Measurements from ENCODE around the gene IL36B.

The IL36B gene

DNA sequence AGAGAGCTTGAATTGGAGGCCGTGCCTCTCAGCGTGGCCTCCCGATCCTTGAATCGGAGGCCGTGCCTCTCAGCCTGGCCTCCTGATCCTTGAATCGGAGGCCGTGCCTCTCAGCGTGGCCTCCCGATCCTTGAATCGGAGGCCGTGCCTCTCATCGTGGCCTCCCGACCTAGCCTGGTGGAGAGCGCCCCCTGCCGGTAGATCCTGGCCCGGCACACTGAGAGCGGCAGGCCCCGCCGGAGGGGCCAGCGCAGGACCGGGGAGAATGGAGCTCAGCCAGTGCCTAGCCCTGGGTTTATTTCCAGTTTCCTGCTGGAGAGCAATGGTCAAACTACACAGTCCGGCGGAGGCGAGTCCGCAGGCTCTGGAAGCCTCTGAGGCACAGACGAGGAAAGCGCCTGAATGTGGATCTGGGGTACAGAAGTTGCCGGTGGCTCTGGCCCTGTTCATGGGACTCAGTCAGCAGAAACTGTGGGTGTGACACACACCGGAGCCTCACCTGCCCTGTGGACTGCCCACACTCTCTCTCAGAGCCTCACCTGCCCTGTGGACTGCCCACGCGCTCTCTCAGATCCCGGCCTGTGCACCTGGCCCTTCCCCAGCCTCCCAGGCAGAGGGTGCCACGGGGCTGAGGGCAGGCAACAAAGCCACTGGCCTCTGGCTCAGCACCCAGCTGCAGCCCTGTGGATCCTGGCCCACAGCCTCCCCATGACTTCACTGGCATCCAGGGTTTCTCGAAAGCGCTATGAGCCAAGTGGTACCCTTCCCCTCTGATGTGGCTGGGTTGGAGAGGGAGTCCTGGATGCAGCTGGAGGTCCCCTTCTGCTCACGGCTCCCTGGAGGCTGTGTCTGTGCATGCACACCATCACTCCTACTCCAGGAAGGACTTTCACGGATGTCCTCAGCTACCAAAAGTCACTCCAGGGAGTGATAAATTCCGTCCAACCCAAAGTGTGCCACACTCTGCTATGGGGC, 1.5 kb downstream of the IL36B start:
- no peak for DNase-seq

DNA sequence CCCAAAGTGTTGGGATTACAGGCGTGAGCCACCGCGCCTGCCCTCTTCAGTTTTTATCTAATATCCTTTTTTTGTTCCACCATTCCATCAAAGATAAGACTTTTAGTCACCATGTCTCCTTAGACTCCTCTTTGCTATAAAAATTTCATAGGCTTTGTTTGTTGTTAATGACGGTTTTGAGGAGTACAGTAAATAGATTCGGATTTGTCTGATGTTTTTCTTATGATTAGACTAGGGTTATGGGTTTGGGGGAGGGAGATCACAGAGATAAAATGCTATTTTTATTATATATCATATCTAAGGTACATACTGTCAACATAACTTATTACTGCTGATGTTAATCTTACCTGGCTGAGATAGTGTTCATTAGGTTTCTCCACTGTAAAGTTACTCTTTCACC, 6.2 kb downstream of the IL36B start:
- DNase-seq: no peak

DNA sequence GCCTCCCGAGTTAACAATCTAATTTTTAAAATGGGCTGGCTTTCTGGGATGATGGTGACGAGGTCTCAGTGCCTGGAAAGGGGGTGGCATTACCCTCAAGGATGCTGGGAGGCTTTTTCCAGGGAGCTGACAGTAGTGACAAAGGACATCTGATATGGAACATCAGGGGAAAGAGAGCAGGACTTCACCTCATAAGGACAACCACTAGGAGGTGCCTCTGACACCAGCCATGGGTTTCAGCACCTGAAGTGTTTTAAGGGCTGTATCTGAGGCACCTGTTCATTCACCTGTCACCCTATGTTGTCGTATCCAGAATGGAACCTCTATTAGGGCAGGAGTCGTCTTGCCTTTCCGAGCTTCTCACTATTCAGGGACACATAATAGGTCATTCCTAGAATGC, 10.8 kb downstream of the IL36B start:
- no peak for DNase-seq

DNA sequence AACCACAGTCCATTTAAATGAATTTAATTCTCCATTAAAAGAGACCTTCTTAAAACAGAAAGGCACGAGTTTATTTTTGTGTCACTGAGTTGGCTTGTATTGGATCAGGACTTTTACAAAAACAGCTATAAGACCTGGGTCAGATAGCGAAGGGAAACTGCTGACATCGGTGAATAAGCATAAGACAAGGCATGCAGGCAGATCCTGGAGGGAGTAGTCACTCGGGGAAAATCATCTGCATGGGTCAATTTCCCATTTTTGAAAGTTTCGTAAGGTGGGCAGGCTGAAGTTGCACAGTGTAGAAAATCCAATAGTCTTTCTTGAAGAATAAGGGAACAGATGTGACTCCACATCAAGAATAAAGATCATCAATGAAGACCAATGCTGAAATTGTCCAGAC, 12.9 kb downstream of the IL36B start:
- no peak for DNase-seq

DNA sequence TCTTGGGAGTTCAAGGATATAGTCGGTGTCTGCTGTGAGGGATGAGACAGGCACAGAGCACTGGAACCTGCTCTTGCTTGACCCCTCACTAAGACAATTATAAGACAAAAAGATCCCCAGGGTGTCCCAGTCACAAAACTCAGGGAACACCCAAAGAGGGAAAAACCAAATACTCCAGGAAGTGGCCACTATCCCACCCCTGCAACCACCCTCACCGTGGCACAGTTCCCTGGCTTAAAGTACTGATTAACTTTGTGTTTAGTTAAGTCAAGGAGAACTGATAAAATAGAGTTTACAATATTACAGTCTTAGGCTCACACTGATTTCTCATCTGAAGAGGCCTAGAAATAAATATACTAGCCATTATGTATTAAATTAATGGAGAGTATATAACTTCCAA, 13.5 kb downstream of the IL36B start:
- no peak for DNase-seq

DNA sequence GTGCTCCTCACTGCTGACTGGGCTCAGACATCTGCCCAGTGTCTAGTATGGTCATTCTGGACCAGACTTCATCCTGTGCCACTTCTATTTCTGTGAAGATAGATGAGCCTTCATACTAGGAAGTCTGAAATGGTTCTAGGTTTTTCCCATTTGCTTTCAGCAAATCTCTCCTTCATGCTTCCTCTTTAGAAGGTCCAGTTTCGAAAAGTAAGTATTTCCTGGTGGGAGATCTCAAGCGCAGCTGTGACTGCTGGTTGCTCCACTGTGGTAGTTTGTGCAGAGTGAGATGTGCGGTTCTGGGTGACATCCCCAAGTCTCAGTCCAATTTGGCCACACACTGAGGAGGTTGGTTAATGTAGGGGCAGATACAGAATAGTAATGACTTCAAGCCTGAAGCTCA, 14.4 kb downstream of the IL36B start:
- no peak for DNase-seq

DNA sequence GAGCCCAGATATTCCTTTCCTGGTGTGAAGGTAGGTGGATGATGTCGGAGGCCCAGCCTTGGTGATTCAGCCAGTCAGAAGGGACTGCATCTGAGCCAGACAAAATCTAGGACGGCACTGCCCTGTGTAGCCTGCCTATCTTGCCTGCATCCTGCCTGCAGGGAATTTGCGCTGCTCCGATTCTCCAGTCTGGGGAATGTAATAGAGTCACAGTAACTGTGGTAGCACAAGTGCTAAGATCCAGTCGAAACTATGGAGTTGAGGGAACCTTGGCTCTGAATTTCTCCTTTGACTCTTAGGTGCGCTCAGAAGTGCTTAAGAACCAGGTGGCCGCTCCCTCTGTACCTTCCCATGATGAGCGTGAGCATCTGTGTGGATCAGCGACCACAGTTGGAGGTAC, 15.9 kb downstream of the IL36B start:
- DNase-seq: no peak

DNA sequence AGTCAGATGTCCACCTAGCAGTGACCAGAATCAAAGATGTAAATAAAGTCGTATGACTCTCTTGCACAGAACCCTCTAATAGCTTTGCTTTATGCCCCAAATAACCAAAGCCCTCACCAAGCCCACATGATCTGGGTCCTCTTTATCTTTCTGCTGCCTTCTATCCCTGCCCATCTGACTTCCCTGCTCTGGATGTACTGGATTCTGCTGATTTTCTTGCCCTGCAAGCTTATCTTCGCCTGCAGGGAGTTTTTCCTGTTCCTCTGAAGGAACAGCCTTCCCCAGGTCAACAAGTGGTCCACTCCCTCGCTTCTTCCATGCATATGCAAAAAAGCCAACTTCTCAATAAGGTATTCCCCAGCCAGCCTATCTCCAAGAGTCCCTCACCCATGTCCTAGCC, 18.7 kb downstream of the IL36B start:
- no peak for DNase-seq

DNA sequence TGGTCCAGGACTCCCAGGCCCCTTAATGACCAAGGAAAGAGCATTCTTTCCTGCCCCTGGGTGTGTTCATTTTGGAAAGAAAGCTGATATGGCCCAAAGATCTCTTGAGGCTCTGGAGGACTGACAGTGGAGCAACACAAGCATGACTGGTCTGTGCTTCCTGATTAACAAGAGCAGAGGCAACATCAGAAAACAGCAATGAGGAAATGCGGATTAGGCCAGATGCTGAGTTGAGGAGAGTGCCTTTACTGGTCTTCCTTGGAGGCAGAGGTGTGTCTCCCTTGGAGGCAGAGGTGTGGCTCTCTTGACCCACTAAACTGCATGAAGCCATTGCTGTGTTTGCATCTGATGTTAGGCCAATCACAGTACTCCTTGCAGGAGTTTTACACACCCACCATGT, 19.9 kb downstream of the IL36B start:
- DNase-seq: no peak

DNA sequence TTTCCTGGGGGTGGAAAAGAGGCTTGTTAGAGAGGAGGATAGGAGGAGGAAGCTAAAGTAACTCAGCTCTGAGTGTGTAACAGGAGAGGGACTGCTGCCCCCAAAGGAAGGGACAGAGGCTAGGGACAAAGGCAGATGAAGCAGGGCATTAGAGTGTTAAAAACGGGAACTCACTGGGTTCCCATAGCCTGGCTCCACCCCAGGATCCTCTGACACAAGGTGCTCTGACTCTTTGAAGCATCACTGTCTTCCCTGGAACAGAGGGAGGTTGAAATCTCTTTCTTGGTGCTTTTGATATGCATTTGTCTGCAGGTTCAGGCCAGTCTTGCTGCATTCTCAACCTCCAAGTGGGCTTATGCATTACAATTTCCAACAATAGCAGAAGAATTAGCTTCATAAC, 24.6 kb downstream of the IL36B start:
- no peak for DNase-seq

DNA sequence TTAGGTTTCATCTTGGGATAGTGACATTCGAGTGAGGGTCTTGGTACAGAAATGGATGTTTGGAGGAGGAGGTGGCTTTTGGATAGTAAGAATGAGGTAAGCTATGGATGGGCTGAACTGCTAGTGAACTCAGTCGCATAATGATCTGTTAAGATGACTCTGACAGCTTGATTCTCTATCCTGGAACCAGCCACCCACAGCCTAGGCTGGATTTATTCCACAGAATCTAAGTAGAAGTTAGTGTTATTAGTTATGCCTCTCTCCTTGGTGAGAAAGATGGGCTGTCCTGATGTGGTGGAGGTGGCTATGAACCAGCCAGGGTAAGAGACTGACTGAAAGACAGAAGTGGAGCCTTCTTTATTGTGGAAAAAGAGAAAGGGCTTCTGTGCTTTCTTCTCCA, 25.0 kb downstream of the IL36B start:
- DNase-seq: no peak

DNA sequence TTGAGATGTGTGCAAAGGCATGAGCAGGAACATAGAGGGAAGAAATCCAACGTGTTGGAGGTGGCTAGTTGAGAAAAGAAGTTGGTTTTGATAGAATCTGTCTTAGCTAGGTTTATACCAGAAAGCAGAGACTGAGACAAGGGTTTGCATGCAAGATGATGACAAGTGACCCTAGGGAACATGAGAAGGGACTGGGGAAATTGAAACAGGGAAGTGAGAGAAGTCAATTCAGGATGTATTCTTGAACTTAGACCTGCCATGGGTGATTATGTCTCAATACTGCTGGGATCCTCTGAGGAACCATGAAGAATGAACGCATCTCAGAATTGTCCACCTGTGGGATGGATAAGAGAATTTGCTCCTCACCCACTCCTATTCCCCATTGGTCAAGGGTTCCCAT, 26.9 kb downstream of the IL36B start:
- no peak for DNase-seq

DNA sequence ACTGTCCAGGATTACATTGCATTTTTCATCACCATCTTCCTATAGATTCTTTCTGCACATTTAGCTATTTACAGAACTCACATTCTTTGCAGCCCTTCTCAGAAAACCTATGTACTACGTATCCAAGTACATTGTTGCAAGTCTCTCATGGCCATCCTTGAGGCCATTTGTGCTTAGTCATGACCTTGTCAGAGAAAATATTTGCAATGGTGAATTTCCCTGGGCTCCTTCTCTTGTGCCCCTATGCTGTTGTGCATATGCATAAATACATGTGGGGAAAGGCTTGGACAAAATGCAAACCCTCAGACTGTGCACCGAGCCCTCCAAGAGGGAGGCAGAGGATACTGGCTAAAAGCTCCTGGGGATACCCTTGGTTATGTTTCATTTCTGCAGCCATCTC, 27.9 kb downstream of the IL36B start:
- no peak for DNase-seq

DNA sequence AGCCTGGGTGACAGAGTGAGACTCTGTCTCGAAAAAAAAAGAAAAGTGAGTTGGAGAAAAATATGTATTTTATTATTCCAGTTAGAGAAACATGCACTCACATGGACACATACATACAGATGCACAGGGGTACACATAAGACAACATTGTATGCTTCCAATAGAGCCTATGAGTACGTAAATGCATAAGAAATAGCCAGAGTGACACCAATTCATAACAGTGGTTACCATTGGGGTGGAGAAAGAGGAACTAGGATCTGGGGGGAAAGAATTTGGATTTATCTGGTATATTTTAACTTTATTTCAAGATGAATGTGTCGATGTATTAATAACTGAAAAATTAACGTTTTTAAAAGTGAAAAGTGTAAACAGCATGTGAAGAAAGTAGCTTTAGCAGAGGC, 31.4 kb downstream of the IL36B start:
- DNase-seq: no peak

DNA sequence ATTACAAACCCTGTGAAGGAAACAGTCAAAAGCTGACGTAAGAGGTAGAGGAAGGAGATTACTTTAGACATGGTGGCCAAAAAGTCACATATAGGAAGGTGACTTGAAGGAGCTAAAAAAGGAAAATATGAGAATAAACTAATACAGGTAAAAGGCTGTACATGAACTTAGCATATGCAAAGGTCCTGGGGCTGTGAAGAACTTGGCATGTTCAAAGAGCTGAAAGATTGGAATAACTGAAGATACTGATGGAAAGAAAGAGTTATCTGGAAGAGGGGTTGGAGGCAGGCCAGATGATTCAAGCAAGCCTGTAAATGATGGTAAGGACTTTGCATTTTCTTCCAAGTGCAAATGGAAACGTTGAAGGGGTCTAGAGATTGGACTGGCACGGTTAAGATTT, 34.2 kb downstream of the IL36B start:
- no peak for DNase-seq

DNA sequence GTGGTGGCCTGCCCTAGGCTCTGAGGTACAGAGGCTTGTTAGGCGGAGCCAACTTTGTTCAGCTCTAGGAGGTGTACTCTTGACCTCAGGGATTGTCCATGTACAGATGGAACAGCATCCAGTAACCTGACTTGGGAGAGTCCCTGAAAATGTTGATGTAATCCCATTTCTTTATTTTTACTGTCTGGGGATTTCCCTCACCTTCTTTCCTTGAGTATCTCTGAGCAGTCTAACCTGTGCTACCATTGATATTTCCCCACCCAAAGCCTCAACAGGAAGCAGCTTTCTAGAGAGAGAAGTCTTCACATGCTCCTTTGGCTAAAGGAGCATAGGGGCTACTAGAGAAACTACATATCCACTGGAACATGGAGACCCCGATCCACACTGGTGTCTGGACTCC, 37.0 kb downstream of the IL36B start:
- DNase-seq: no peak

DNA sequence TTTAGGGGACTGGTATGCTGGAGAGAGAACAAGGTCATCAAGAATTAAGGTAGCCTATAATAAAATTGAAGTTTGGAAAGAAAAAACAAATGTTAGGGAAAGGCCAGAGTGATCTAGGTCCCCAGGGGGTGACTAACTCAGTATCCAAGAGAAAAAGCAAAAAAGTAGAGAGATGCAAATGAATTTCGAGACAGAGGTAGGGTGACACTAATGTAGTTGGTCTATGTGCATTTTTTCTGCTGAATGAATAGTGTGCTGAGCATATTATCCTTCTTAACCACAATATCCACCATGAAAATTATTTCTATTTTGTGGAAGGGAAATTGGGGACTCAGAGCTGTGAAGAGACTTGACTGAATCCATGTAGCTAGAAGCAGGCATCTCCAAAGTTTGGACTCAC, 37.6 kb downstream of the IL36B start:
- no peak for DNase-seq

DNA sequence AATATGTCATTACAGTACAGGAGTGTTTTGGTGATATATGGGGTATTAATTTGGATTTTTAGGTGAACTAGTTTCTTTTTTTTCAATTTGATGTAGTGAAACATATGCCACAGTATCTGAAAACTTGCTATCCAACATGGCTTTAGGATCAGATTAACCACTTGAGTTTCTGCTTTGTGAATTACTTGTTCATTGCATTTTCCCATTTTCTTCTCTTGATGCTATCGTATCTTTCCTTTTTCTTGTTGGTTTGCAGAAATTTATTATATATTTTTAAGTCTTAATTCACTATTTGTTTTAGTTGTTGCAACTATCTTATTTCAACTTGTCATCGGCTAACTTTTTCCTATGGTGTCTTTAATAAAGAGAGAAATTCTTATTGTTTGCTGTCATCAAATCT, 38.6 kb downstream of the IL36B start:
- DNase-seq: no peak

DNA sequence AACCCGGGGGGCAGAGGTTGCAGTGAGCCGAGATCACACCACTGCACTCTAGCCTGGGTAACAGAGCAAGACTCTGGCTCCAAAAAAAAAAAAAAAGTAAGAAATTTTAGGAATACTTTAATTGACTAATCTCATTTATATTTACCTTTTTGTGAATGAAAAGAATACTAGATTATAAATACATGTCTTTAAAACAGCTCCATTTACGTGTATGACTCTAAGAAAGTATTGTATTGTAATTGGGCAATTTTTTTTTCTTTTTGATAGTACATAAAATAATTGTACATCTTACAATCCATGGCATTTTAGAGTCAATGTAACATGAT, 39.4 kb downstream of the IL36B start:
- DNase-seq: no peak

DNA sequence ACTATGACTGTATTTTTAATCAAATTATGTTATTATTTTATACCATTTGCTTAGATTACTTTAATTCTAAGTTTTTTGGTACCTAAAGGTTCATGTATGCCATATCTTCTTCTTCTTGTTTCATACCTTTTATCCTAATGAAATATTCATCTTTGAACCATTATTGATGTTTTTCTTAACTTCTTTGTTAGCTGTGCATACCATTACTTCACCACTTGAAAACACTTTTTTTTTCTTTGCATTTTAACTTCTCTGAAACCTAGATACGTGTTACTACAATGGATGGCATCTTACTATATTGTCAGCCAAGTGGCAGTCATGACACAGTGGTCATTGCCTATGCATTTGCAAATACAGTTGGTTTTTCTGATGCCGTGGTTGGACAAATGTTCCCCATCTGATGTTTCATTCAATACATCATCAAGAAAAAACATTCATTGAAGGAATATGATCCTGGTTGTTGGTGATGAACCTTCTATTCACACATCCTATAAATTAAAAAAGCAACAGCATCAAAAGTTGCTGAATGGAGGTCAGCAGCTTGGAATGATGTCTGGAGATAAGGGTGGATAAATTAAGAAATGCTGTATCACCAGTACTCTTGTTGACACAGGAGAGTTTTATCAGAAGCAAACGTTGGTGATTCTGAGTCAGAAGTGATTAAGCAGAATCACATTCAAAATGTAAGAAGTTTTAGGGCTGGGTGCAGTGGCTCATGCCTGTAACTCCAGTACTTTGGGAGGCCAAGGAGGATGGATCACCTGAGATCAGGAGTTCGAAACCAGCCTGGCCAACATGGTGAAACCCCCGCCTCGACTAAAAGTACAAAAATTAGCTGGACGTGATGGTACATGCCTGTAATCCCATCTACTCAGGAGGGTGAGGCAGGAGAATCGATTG, 40.0 kb downstream of the IL36B start:
- no peak for DNase-seq

DNA sequence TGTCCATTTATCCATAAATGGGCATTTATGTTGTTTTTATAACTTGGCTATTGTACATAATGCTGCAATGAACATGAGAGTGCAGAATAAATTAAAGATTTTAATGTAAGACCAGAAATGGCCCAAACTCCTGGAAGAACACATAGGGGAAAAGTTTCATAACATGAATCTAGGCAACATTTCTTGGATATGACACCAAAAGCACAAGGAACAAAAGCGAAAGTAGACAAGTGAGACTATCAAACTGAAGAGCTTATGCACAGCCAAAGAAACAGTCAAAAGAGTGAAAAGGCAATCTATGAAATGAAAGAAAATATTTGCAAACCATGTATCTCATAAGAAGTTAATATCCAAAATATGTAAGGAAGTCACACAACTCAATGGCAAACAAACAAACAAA, 41.6 kb downstream of the IL36B start:
- DNase-seq: no peak

DNA sequence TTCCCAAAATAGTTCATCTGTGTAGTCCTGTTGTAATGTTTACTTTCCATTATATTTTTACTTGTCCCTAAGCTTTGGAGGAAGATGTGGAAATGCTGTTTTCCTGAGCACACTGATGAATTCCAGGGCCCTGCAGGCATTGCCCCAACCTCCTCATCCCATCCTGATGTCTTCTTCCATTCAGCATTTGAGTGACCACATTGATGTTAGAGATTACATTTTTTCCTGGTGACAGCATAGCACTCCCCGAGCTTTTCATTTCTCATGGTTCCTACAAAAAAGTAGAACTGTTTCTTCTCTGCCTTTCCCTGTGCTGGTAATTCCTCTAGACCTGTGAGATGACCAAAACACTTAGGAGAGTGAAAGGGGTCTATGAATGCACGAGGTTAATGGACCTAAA, 42.6 kb downstream of the IL36B start:
- DNase-seq: no peak

DNA sequence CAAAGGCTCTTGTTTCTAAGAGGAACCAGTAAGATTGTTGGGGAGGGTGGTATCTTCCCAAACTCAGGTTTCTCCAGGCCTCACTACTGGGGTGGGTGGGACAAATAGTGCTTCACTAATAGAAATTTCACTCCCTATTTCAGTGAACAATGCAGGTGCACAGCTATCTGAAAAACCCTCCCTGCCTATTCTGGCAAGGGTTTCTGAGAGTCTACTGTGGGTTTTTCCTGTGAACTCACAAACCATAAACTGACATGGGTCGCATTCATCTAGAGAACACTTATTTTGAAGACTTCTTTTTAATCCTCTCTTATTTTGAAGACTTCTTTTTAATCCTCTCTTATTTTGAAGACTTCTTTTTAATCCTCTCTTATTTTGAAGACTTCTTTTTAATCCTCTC, 43.0 kb downstream of the IL36B start:
- DNase-seq: no peak

DNA sequence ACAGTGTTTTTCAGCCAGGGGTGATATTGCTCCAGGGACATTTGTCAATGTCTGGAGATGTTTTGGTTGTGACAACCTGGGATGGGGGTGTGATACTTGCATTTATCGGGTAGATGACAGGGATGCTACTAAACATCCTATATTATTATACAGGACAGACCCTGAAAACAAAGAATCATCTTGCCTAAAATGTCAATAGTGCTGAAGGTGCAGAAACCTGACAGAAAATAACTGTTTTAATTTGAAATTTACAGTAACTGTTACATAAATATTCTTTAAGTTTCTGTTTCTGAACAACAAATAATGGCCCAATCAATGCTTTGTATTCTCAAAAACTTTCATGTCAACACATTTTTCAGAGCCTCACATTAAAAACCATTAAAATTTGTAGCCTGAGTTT, 45.4 kb downstream of the IL36B start:
- DNase-seq: no peak
